Measurements from ENCODE around the gene FNIP1.
"Not testable (repeated sequence)": the region's sequence is repeated elsewhere in the genome, so short reads cannot be mapped to it uniquely, and the experiment has no call there.

The FNIP1 gene

DNA sequence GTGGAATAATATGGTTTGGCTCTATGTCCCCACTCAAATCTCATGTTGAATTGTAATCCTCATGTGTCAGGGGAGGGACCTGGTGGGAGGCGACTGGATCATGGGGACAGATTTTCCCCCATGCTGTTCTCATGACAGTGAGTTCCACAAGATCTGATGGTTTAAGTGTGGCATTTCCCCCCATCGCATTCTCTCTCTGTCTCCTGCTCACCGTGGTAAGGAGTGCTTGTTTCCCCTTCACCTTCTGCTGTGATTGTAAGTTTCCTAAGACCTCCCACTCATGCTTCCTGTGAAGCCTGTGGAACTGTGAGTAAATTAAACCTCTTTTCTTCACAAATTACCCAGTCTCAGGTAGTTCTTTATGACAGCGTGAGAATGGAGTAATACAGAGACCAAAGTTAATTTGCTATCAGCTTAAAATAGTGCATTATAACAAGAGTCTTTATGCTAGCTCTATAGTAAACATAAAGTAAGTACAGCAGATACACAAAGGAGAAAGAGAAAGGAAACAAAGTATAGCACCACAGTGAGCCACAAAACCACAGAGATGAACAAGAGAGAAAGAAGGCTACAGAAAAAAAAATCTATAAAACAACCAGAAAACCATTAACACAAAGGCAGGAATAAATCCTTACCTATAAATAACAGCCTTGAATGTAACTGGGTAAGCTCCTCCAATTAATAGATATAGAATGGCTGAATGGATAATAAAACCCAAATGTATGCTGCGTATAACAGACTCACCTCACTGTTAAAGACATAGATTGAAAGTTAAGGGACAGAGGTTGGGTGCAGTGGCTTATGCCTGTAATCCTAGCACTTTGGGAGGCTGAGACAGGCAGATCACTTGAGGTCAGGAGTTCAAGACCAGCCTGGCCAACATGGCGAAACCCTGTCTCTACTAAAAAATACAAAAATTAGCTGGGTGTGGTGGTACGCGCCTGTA lies 201.5 kb downstream of the FNIP1 start:
- no peak for DNase-seq

GRCh38 chr5:131593921-131594320 lies 202.9 kb downstream of the FNIP1 start:
- DNase-seq, result no peak

DNA sequence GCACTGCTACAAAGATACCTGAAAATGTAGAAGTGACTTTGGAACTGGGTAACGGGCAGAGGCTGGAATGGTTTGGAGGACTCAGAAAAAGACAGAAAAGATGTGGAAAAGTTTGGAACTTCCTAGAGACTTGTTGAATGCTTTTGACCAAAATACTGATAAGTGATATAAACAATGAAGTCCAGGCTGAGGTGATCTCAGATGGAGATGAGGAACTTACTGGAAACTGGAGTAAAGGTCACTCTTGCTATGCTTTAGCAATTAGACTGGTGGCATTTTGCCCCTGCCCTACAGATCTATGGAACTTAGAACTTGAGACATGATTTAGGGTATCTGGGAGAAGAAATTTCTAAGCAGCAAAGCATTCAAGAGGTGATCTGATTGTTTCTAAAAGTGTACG lies 203.4 kb downstream of the FNIP1 start:
- DNase-seq, result not testable (repeated sequence)

Measured in NCI-H82 (cell line).